ENCODE data around the gene DCDC2.
"Not testable (repeated sequence)": the region's sequence is repeated elsewhere in the genome, so short reads cannot be mapped to it uniquely, and the experiment has no call there.

Gene DCDC2

DNA sequence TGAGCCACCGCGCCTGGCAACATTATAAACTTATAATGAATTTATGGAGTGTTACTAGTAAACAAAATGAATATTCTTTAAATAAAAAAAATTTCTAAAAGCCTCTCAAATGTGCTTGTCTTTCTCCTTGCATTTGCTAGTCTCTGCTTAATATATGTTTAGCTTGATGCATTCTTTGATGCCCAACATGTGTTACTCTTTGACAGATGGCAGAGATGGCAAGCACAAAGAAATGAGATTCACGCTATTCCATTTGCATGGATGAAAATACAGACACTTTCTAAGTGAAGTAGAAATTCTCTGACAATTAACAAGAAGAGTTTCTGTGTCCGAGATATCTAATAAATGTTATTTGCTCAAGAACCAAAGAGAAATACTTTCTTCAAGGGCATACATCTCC lies 30.1 kb downstream of the DCDC2 start:
- no peak for DNase-seq (ENCODE audit: low read depth)

DNA sequence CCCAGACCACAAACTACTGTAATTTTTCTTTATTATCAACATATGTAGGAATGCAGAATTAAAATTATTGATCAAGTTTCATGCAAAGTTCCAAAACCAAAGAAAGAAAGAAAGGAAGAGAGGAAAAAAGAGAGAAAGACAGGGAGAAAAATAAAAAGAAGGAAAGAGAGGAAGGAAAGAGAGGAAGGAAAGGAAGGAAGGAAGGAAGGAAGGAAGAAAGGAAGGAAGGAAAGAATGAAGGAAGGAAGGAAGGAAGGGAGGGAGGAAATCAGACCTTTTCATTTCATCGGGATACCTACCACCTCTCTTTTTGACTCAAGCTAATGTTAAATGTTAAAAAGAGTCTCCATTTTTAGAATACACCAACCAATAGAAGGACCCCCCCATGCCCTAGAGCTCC lies 31.9 kb downstream of the DCDC2 start:
- DNase-seq (ENCODE audit: low read depth) = no peak

DNA sequence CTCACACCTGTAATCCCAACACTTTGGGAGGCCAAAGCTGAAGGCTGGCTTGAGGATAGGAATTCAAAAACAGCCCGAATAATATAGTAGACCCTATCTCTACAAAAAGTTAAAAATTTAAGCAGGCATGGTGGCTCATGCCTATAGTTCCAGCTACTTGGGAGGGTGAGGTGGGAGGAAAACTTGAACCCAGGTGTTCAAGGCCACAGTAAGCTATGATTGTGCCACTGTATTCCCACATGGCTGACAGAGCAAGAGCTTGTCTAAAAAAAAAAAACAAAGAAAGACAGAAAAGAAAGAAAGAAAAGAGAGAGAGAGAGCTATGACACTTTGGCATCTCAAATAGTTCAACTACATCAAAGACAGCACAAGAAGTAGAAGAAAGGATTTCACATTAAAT lies 33.2 kb downstream of the DCDC2 start:
- DNase-seq (ENCODE audit: low read depth) = no peak

DNA sequence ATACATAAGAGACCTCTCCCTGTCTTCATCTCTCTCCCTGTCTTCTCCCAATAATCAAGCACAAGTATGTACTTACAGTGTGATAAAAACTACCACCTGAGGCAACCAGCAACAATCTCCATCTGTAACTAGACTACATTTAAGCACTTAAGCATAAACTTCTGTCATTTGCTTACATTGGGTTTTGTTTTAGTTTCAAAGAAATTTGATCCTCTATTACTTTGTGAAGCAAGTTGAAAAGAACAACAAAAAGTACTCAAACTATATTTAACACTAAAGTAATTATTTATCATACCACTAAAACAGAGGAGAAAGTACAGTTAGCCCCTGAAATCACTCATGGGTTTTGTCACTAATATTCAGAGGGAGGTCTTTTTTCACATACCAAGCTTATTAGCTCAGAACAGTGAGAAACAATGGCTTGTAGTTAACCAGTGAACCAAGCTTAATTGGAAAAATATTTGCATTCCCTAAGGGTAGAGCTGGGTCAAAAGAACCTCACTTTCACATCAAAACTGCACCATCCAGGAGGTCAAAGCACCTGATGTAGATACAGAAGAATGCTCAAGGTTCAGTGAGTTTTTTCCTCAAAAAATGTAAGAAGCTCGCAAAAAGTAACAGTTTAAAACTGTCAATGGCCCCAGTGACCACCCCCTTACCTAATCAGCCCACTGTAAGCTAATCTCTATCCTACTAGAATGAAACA lies 34.1 kb downstream of the DCDC2 start:
- no peak for DNase-seq (ENCODE audit: low read depth)

DNA sequence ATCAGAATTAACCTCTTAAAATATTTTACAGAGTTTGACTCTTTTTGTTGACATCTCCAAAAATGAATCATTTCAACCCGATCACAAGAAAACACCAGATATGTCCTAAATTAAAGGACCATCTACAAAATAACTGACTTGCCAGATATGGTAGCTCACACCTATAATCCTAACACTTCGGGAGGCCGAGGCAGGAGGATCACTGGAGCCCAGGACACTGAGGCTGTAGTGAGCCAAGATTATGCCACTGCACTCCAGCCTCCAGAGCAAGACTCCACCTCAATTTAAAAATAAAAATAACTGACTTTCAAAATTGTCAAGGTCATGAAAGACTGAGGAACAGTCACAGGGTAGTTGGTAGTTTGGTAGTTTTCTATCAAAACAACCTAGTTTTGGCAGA lies 34.9 kb downstream of the DCDC2 start:
- DNase-seq (ENCODE audit: low read depth) = no peak

DNA sequence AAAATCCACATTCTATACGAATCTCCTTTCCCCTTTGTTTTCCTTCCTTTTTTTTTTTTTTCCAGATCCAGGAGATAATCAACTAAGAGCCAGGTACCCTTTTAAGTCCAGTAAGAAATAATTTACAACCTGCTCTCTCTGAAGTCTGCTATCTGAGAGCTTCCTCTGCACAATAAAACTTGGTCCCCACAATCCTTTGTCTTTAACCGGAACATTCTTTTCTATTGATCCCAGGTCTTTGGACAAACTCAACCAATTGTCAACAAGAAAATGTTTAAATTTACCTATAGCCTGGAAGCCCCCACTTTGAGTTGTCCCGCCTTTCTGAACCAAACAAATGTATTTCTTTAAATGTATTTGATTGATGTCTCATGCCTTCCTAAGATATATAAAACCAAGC lies 35.4 kb downstream of the DCDC2 start:
- not testable (repeated sequence) for DNase-seq (ENCODE audit: low read depth)

GRCh38 chr6:24321538-24322162 lies 36.2 kb downstream of the DCDC2 start:
- peak; percentile 47 for DNase-seq (ENCODE audit: low read depth)

DNA sequence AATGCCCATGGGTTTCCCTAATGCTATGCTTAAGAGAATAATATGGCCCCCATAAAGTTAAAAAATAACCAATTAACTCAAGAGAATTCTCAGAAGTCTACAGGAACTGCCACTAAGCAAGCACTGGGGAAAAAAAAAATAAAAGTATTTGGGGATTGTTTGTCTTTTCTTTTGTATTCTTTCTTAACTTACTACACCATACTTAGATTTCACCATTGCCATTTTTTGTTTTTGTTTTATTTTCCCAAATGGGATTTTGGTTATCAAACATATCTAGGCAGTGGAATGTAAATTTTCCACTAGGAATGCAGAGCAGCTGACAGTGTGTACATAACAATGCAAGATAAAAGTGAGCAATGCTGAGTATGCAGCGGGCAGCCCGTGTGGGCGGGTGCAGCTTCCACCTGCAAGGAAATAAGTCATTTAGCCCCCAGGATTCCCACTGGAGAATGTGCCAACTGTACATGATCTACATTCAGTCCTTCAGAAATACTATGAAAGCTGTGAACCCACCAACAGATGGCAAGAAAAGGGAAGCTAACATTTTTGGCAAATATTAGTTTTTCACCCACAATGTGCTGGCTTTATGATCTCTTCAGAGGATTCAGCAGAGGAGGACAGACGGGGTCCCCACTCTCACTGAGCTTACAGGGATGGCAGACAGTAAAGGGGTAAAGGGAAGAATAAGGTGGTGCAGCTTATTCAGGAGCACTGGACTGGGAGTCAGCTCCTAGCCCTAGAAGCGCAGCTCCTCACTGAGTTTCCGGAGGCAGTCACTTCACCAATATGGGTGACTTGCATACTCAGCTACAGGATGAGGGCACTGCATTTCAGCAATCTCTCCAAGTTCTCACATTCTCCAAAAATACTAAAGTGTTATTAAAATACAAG lies 44.4 kb downstream of the DCDC2 start:
- DNase-seq (ENCODE audit: low read depth) = peak; percentile 89

DNA sequence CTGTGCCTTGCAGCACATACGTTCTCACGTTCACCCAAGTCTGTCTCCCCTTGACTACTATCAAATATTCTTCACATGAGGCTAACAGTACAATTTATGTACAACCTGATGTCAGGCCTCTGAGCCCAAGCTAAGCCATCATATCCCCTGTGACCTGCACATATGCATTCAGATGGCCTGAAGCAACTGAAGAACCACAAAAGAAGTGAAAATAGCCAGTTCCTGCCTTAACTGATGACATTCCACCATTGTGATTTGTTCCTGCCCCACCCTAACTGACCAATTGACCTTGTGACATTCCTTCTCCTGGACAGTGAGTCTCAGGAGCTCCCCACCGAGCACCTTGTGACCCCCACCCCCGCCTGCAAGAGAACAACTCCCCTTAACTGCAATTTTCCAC lies 46.1 kb downstream of the DCDC2 start:
- DNase-seq (ENCODE audit: low read depth) = not testable (repeated sequence)

GRCh38 chr6:24307881-24308280 lies 50.0 kb downstream of the DCDC2 start:
- DNase-seq (ENCODE audit: low read depth) = no peak

- DNase-seq (ENCODE audit: low read depth) = no peak
These were observed 50.9 kb downstream of the DCDC2 start for GRCh38 chr6:24306936-24307335.

GRCh38 chr6:24306038-24306437 lies 51.8 kb downstream of the DCDC2 start:
- no peak for DNase-seq (ENCODE audit: low read depth)

DNA sequence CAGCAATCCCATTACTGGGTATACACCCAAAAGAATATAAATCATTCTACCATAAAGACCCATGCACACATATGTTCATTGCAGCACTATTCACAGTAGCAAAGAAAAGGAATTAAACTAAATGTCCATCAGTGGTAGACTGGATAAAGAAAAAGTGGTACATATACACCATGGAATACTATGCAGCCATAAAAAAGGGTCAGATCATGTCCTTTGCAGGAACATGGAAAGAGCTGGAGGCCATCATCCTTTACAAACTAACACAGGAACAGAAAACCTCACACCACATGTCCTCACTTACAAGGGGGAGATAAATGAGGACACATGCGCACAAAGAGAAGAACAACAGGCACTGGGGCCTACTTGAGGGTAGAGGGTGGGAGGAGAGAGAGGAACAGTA lies 60.9 kb downstream of the DCDC2 start:
- DNase-seq (ENCODE audit: low read depth) = no peak

- DNase-seq (ENCODE audit: low read depth) = not testable (repeated sequence)
These were observed 64.0 kb downstream of the DCDC2 start for GRCh38 chr6:24293852-24294251.

DNA sequence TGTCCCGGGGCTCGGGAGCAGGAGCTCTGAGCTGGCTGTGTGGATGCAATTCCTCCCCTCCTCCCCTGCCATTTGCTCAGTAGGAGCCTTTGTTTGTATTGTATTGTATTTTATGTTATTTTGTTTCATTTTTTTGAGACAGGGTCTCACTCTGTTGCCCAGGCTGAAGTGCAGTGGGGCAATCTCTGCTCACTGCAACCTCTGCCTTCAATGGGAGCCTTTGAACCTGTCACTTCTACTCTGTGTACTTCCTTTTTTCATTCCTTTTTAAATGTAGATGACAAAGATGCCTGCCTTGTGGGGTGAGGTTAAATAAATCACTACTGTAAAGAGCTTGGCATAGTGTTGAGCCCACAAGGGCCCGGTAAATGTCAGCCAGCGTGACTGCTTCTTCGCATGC lies 70.6 kb downstream of the DCDC2 start:
- no peak for DNase-seq (ENCODE audit: low read depth)

DNA sequence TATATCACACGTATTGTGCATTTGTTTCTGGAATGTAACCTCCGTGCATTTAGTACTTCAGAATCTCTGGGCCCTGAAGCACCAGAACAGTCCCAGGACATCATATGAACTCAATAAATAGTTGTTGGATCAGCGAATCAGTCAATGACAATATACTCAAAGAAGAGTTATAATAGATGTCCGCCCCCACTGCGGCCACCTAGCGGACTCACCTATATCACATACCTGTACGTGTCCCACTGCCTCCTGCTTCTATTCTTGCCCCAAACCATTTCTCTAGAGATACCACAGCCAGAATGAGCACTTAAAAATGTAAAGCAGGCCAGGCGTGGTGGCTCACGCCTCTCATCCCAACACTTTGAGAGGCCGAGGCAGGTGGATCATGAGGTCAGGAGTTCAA lies 73.9 kb downstream of the DCDC2 start:
- no peak for DNase-seq (ENCODE audit: low read depth)

DNA sequence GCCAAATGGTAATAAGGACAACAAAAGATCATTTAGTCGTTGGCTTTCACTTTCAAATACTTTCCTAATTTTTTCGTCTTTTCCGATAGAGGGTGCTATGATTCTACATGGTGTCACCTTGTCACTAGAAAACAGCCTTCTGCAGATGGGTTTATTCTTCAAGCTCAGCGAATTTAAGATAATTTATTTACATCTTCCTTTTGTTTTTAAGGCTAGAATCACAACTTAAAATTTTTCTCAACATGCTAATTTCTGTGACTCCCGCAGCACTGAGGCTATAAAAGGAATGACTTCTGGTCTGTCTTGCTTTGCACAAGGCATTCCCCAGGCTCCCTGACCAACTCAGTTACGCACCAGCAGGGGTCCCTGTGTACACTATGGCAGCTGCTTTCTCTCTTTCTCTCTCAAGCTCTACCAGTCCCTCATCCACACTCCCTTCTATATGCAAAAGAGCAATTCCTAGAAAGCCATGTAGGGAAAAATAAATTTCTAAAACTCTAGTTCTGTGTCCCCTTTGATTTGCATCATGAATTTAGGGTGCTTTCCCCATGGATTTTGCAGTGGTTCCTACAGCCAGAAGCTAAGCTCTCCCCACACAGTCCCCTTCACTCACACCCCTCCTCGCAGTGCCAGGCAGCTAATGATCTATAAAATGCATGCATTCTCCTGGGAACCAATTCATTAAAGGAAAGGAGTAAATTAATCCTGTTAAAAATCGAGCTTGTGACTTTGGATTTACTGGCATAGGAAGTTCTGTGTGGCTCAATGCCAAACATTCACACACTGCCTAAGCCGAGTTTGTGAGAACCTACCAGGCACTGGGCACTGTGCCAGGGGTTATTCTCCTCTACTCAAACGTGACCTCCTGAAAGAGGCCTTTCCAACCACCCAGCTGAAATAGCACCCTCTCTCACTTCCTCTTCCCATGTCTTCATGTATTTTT lies 74.5 kb downstream of the DCDC2 start:
- peak; percentile 80 for DNase-seq (ENCODE audit: low read depth)

GRCh38 chr6:24274441-24275083 lies 83.3 kb downstream of the DCDC2 start:
- peak; percentile 31 for DNase-seq (ENCODE audit: low read depth)

DNA sequence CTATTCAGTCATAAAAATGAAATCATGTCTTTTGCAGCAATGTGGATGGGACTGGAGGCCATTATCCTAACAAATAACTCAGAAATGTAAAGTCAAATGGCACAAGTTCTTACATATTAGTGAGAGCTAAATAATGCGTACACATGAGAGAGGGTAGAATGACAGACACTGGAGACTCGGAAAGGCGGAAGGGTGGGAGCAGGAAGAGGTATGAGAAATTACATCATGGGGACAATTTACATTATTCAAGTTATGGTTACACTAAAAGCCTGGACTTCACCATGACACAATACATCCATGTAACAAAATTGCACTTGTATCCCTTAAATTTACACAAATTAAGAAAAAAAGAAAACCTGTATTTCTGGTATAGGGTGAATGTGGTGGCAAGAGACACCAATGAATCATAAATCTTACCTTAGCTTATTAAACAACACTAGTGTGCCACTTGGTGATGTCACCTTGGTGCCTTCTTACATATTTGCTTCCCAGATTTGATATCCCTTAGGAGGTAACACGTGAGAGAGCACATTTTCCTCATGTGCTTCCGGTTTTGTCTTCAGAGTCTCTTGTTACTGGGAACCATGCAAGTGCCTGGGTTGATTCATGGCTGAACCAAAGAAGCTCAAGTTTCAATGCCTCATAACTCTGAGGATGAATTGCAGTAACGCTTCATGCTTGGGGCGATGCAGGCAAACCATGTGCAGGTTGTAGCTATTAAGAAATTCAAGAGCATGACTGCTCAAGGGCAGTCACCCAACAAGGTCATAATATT lies 84.6 kb downstream of the DCDC2 start:
- peak; percentile 36 for DNase-seq (ENCODE audit: low read depth)

DNA sequence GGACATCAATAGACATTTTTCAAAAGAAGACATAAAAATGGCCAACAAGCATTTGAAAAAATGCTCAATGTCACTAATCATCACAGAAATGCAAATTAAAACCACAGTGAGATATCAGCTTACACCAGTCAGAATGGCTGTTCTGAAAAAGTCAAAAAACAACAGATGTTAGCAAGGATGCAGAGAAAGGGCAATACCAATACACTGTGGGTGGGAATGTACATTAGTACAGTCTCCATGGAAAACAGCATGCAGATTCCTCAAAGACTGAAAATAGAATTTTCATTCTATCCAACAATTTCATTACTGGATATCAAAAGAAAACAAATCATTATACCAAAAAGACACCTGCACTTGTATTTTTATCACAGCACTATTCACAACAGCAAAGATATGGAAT lies 85.3 kb downstream of the DCDC2 start:
- DNase-seq (ENCODE audit: low read depth) = no peak

- DNase-seq (ENCODE audit: low read depth) = no peak
These were observed 85.7 kb downstream of the DCDC2 start for GRCh38 chr6:24272148-24272547.

Data from amniotic epithelial cell (primary cell).